Fibroblast of lung (primary cell): ENCODE data around the gene GRIN2A.

ENCODE experiments used
- EZH2 ChIP-seq: IDR thresholded peaks from 2 replicates; pipeline ENCODE4 v1.5.1; 2012; ENCODE audit warnings: low read length, control low read depth, mild to moderate bottlenecking; ENCODE audit errors: missing control alignments
- TF ChIP-seq, protein P1 (sequence below), 2 donors: IDR thresholded peaks in 1 of 2; conservative IDR thresholded peaks in 1 of 2; 1 replicate in 1 of 2; 2 replicates in 1 of 2; pipeline ENCODE4 v1.5.1; 2011 to 2012; ENCODE audit warnings: low read length in 2 of 2, control low read depth in 1 of 2, inconsistent platforms in 1 of 2, low read depth in 1 of 2, mild to moderate bottlenecking in 1 of 2

DNA sequence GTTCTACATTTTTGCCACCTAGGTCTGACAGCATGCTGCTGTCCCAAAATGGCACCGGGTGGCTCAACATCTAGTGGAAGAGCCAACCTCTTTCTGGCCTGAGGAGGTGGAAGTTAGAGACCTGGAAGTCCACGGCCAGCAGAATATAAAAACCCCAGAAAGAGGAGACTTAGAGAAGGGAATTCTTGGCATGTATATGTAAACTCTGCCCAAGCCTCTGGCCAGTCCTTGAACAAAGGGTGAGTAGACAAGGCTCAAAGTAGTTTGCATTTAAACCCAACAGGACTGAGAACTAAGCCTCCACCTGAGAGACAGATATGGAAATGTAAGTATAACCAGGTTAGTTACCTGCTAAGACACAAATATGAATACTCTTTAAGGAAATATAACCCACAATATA lies 210.3 kb downstream of the GRIN2A start:
- TF ChIP-seq, protein P1, sequence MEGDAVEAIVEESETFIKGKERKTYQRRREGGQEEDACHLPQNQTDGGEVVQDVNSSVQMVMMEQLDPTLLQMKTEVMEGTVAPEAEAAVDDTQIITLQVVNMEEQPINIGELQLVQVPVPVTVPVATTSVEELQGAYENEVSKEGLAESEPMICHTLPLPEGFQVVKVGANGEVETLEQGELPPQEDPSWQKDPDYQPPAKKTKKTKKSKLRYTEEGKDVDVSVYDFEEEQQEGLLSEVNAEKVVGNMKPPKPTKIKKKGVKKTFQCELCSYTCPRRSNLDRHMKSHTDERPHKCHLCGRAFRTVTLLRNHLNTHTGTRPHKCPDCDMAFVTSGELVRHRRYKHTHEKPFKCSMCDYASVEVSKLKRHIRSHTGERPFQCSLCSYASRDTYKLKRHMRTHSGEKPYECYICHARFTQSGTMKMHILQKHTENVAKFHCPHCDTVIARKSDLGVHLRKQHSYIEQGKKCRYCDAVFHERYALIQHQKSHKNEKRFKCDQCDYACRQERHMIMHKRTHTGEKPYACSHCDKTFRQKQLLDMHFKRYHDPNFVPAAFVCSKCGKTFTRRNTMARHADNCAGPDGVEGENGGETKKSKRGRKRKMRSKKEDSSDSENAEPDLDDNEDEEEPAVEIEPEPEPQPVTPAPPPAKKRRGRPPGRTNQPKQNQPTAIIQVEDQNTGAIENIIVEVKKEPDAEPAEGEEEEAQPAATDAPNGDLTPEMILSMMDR (conservative IDR thresholded peaks at IDR 0.05 in 1 of 2, IDR thresholded peaks at IDR 0.05 in 1 of 2; ENCODE audit: low read depth in 1 of 2, low read length in 2 of 2): no peak
- no peak for TF ChIP-seq EZH2
